ENCODE measurements around the gene RBPMS2. TPM values are rescaled to one million over a fixed set of nuclear protein-coding genes. Genes with fewer than 3 reads are reported as not detected.

The RBPMS2 gene
- total and polyA plus RNA-seq, 2 donors (not counting 1 experiment from before 2014, with no cell fraction given), result 0.47 to 0.63 TPM

Small RNA genes lying within 50 kb of the gene (small RNA-seq; reads per million reads assigned to genes)
- not detected for gene AC100830.2 (ENCODE audit: insufficient read length, low read depth, low replicate concordance)
- not detected for gene MIR1272 (ENCODE audit: insufficient read length, low read depth, low replicate concordance)

Other genes with a start within 250 kb of the RBPMS2 start
- 2.0 and 2.8 TPM in 2 replicates for gene PIF1, start 50.1 kb upstream of the RBPMS2 start, total RNA-seq
- gene PIF1, start 50.1 kb upstream of the RBPMS2 start, polyA plus RNA-seq, result 6.2 and 6.8 TPM in 2 replicates
- gene PLEKHO2, start 66.3 kb upstream of the RBPMS2 start, total RNA-seq, result 23.1 and 25.4 TPM in 2 replicates
- 8.5 and 13.7 TPM in 2 replicates for gene PLEKHO2, start 66.3 kb upstream of the RBPMS2 start, polyA plus RNA-seq
- gene ANKDD1A, start 136.3 kb upstream of the RBPMS2 start, total RNA-seq, result 2.2 and 2.6 TPM in 2 replicates
- gene ANKDD1A, start 136.3 kb upstream of the RBPMS2 start, polyA plus RNA-seq, result 1.0 and 2.7 TPM in 2 replicates
- 94.4 and 95.5 TPM in 2 replicates for gene SPG21, start 214.3 kb upstream of the RBPMS2 start, total RNA-seq
- gene SPG21, start 214.3 kb upstream of the RBPMS2 start, polyA plus RNA-seq, result 43.7 and 52.2 TPM in 2 replicates

All from B cell (primary cell).